Hematopoietic multipotent progenitor cell treated with erythropoietin and hydrocortisone succinate and interleukin-3 and kit ligand, for 4 days (in vitro differentiated cells): ENCODE measurements around the gene PITPNM1.

Experiments used
- DNase-seq: peaks from one replicate; pipeline ENCODE4 v3.0.0-alpha.2; 2015

PITPNM1 gene

DNA sequence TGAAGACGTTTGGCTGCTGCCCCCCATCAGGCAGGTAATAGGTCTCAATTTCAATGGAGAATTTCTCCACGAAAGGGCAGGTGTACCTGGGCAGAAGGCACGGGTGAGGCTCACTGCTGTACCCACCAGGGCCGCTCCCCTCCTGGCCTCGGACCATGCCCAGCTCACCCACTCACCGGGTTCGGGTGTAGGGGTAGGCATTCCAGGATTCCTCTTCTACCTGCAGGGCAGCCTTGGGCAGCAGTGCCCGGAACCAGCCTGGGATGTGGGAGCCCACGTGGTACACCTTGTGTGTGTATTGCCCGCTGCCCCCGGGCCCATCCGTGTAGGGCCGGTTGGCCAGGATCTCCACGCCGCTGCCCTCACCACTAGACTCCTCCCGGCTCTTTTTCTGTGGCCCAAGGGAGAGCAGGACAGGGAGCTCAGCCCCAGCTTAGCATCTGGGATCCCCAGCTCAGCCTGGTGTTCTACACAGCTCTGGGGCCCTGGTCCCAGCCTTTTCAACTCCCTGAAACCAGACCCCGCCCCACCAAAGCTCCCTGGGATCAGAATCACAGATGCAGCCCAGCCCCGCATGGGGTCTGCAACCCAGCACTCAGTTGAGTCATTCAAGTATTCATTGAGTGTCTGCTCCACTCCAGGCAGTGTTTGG is 2.7 kb downstream of the PITPNM1 start:
- DNase-seq, result no peak

DNA sequence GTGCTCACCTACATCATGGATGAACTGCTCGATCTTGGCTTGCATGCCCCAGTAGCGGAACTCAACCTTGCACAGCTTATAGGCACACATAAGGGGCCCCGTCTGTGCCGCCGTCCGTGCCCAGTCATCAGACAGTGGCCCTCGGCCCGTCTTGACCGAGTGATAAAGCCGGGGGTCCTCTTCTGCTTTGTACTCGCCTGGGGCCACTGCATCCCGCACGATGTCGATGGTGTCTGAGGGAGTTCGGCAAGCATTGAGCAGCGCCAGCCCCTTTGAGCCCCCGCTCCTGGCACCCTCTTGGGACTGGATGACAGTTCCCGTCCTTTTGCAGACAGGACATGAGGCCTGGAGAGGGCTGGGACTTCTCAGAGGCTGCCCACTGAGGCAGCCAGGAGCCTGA is 3.3 kb downstream of the PITPNM1 start:
- DNase-seq, result no peak

DNA sequence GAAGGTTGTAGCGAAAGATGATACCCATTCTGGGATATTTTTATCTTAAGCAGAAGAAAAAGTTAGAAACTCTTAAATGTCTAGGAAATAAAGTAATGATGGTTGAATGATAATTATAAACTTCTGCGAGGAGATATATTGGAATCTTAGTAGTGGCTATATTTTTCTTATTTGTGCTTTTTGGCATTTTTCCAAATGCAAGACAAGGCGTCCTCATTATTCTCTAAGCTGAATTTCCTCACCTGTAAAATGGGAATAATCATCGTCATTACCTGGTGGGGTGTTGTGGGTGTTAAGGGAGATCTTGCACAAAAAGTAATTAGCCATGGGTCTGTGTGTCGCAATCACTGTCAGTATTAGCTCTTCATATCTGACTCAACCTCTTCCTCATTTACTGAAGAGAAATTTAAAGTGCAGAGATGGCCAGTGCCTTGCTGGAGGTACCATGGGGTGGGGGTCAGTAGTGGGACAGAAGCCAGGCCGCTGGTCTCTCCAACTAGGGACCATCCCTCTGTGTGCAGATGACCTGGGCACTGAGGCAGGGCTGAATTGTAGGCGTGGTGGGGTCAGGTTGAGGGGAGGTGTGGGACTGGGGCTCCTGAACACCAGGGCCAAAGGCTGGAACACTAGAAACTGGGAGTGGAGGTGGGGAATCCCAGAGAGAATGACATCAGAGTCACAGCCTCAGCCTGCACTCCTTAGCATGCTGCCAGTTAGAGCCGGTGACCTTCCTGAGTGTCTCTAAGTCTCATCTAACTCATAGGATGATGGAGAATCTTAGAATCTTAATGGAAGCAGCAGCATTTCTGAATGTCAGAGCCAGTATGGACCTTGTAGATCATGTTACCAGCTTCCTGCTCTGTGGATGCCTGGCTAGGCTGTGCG is 4.1 kb downstream of the PITPNM1 start:
- DNase-seq, result peak; percentile 60

DNA sequence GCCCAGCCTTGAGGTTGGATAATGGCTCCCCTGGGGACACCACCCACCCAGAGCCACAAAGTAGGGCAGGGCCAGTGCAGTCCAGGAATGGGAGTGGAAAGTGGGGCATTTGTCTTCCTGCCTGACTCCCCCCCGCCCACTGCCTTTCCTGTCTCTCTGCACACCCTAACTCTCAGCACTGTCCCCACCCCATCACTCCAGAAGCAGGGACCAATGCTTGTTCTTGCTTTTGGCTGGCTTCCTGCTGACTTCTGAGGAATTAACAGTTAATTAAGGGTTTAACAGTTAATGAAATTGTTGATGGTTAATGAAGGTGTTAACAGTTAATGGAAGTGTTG is 4.7 kb downstream of the PITPNM1 start:
- DNase-seq, result no peak

DNA sequence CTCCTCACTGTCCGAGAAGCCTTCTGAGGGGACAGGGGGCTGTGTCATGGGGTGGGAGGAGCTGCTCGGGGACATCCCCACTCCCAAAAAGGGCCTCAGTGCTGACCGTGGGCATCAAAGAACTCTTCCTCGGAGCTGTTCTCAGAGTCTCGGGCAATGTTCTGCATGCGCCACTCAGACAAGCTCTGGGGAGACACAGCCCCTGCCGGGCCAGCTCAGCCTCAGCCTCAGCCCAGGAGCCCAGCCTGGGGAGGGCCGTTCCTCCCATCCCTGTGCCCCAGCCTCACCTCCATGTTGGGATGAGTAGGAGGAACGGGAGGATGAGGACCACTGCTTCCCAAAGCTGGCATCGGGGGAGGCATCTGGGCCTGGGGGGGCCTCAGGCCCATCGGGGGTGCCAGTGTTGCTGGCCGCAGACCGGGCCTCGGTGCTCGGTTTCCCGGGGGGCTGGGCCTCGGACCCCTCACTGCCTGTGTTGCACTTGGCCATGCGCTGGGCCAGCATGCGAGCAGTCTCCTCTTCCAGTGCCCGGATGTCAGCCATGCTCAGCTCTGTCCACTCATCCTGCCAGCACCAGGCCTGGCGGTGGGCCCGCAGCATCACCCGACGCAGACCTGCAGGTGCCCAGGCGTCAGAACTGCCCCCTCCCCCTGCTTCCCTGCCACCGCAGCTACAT is 5.2 kb downstream of the PITPNM1 start:
- DNase-seq, result no peak

DNA sequence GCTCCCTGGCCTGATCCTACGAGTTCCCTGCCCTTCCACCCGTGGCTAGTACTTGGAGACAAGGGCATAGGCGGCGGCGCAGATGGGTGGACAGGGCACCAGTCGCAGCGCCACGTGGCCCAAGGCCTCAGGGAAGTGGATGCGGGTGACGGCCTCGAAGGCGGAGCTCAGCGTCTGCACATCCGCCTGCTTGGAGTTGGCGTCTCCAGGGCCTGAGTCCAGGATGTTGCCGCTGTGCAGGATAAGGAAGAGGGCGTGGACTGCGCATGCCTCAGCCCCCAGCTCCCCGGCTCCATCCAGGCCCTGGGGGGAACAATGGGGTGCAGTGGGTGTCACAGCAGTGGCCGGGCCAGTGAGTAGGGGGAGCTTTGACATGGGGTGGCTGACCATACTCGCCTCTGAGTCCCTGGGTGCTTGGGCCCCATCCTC is 6.6 kb downstream of the PITPNM1 start:
- DNase-seq, result no peak

DNA sequence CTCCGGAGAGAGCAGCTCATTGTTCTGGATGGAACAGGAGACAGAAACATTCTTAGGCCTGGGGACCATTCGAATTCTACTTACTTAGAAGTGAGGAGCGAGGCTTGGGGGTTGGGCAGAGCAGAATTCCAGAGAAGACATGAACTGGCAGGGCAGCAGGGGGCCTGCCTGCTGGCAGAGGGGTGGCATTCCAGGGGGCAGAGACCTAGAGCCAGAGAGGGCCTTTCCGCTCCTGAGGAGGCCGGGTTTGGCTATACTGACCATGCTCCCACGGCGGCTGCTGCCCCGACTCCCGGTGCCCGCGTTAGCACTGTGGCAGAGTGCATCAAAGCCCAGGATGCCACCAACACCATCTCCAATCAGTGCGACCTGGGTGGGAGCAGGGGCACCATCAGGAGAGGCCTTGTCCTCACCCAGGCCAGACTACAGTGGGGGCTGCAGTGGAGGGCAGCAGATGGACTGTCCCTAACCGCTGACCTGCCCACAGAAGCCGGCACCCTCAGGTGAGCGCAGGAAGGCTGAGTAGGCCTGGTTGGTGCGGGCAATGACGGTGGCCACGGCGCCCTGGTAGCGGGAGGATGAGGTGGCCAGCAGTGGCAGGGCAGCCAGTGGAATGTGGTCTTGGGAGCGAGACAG is 7.4 kb downstream of the PITPNM1 start:
- no peak for DNase-seq

DNA sequence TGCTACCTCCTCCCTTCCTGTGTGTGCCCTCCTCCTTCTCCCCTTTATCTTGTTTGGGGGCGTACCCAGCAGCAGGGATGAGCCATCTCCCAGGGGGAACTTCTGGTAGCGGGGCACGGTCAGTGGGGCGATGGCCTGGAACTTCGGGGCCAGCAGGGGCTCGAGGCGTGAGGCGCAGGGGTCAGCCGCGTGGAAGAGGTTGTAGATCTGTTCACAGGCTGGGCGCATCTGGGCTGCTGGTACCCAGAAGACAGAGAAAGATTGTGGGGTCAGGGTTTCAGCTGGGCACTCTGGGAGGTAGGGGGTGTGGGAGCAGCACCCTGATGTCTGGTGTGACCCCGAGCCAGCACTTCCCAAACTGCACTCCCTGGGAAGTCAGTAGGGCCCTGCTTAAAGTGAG is 9.1 kb downstream of the PITPNM1 start:
- no peak for DNase-seq

DNA sequence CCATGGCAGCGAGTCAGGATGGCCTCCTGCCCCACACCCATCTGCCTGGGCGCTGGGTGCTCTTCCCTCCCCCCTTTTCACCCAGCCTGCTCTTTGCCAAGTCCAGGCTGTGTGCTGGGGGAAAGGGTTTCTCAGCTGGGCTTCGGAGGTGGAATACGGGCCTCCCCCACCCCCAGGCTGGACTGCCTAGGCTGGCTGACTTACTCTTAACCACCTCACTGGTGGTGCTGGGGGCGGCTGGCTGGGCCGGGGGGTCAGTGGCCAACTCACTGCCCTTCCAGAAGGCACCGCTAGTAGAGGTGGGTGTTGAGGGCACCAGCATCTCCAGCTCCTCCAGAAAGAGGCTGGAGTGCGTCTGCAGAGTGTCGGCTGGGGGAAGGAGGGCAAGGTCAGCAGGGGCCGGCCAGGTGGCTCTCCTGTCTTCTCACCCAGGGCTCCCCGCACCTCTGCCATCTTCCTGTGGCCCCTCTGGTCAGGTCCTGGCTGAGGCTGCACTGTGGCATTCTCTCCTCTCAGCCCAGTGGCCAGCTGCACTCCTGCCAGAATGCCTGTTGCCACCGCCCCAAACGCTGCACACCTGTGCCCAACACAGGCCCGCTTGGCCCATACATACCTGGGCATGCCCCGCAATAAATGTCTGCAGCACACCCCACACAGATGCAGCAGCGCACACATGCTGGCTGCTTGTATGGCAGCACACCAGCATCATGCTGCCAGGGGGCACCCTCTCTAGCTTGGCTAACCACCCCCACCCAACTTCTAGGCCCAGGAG is 9.7 kb downstream of the PITPNM1 start:
- no peak for DNase-seq

DNA sequence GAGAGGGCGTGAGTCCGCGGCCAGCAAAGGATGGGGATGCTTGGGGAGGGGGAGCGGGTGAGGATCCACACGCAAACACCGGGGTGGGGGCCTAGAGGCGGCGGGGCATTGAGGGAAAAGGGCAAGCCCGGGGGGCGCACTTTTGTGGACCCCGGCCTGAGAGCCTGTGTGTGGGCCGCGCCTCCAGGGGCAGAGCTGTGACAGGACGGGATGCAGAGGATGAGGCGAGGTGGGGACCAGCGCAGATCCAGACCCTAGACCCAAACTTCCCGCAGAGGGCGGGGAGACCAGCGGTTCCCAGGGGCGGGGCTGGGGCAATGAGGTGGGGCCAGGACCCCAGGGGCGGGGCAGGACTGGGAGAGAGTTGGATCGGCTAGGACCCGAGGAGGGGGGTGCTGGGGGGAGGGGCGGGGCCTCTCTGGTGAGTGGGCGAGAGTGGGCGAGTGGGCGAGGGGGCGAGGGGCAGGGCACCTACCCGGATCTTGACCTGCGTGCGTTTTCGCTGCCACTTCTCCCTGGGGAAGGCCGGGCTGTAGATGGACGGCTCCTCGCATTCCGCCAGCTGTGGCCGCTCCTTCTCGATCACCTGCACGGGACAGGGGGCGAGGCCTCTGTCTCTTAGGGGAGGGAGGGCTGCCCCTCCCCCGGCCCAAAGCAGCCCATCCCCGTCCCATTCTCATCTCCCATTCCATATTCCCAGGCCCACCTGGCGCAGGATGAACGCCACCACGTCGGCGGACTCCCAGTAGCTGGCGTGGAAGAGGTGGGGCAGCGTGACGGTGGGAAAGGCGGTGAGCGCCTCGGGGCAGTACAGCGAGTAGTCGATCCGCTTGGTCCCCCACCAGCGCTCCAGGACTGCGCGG is 10.6 kb downstream of the PITPNM1 start:
- no peak for DNase-seq

DNA sequence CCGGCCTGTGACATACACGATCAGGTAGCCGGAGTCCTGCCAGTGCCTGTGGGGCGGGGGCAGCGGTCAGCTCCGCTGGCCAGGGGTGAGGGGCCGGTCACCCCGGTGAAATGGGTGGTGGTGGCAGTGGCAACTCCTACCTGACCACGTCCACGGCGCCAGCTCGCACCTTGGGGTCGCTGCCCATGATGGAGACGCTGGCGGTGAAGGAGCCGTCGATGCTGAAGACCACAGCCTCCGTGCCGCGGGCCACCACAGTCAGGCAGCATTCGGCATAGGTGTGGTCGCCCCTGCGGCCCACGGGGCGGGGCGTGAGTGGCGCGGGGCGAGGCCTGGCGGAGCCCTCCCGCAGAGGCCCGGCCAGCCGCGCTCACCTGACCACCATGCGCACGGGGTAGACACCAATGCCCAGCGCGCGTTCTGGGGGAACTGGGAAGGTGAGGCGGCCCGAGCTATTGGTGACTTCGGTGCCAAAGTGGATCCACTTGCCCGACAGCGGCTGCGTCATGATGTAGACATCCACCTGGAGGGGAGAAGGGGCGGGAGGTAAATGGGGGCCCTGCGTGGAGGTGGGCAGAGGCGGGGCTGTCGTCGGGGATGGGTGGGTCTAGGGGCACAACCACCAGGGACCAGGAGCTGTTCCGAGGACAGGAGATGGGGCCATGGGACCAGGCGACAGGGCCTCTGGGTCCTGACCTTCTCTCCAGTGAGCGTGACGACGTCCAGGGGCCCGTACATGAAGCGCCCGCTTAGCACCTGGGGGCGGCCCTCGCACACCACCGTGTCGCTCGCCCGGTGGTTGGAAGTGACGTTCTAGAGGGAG is 11.4 kb downstream of the PITPNM1 start:
- DNase-seq, result no peak

DNA sequence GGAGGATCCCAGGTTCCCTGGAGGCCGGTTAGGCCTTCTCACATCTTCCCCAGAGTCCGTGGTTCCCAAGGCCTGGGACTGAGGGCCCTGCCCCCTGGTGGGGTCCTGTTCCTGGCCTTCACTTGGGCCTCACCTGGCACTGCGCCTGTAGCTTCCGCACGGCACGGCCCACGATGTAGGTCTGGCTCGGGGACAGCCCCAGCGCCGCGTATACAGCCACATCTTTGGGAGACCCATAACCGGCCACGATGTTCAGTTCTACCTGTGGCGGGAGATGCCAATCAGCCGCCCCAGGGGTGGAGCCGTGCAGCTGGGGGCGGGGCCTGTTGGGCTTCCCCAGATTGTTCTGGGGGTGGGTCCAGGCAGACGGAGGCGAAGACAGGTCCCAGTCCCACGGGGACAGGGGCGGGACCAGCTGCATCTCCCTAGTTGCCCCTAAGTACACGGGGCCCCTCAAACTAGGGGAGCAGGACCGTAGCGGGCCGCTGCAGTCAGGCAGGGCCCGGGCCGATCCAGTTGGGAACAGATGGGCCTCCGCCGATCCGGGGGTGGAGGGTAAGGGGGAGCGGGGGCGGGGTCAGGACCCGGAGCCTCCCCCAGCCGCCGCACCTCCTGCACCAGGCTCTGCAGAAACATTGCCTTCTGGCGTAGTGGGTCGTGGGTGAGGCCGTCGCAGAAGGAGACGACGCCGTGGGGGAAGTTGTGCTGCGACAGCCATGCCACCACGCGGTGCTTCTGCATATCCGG is 12.2 kb downstream of the PITPNM1 start:
- DNase-seq, result no peak

DNA sequence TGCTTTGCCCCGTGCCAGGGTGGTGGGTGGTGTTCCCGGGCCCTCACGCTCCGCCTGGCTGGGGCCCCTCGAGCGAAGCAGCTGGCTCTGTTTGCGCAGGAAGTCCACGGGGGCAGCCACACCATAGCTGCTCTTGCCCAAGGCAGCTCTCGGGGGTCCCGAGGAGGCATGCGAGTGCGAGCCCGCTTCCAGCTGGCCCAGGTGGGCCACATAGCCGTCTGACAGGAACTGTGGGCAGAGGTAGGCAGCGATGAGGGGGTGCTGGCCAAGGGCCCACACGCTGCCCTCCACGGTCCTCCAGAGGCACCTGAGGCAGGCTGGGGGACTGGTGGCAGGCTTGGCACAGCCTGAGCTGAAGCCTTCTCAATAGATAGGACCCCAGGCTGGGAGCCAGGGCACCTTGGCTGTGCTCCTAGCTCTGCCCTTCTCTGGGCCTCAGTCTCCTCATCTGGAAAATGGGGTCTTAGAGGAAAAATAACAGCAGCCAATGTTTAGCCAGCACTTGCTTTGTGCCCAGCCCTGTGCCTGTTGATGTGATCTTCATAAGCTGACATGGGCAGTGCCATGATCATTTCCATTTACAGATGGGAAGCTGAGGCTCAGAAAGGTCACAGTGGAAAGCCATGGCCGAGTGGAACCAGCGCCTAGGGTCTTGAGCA is 13.0 kb downstream of the PITPNM1 start:
- DNase-seq, result no peak

DNA sequence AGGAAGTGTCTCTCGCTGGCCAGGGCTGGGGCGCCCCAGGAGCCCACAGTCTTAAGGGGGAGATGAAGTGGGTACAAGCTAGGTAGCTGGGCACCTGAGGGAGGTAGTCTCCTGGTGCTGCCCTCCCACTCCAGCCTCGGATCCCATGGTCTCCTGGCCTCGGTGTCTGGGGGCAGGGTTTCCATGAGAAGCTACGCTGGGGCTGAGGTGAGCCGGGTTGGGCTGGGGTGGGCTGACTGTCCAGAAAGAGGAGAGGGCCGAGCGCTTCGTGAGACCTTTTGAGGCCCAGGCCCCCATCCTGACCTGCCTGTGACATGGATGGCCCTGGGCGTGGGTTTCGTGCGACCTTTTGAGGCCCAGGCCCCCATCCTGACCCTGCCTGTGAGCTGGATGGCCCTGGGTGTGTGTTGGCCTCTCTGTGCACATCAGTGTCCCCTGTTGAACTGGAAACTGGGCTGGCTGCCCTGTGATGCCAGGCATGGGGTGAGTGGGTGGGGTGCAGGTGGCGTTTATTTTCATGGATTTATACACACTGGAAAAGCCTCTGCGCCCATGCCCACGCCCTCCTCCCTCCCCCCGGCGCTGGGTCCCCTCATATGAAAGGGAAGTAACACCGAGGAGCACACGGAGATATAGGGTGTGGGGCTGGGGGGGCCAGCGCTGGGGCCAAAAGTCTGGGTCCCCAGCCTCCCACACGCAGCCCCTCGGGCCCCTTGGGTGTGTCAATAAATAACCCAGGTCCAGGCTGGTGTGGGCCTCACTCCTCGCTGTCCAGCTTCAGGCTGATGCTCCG is 13.7 kb downstream of the PITPNM1 start:
- DNase-seq, result no peak

DNA sequence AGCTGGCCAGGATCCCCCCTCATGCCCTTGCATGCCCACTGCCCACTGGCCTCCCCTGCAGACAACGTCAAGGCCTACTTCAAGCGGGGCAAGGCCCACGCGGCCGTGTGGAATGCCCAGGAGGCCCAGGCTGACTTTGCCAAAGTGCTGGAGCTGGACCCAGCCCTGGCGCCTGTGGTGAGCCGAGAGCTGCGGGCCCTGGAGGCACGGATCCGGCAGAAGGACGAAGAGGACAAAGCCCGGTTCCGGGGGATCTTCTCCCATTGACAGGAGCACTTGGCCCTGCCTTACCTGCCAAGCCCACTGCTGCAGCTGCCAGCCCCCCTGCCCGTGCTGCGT is 14.5 kb downstream of the PITPNM1 start:
- DNase-seq, result no peak

DNA sequence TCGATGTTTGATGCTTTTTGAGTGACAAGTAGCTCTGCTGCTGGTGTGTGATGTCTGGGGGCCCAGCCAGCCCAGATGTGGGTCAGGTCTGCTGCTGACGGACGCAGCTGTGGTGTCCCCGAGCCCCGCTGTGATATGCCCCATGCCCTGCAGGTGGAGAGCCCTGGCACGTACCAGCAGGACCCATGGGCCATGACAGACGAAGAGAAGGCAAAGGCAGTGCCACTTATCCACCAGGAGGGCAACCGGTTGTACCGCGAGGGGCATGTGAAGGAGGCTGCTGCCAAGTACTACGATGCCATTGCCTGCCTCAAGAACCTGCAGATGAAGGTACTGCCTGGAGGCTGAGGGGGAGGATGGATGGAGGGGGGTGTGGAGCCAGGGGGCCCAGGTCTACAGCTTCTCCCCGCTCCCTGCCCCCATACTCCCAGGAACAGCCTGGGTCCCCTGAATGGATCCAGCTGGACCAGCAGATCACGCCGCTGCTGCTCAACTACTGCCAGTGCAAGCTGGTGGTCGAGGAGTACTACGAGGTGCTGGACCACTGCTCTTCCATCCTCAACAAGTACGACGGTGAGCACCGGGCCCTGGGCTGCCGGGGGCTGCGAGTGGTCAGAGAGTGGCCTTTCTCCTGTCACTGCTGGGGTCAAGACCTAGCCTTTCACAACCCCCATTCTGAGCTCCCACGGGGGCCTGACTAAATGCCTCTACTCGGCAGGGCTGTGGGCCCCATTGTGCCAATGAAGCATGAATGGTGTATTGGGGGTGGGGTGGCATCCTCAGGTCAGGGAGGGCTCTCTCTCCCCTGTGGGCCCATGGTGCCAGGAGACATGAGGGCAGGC is 15.1 kb downstream of the PITPNM1 start:
- no peak for DNase-seq

DNA sequence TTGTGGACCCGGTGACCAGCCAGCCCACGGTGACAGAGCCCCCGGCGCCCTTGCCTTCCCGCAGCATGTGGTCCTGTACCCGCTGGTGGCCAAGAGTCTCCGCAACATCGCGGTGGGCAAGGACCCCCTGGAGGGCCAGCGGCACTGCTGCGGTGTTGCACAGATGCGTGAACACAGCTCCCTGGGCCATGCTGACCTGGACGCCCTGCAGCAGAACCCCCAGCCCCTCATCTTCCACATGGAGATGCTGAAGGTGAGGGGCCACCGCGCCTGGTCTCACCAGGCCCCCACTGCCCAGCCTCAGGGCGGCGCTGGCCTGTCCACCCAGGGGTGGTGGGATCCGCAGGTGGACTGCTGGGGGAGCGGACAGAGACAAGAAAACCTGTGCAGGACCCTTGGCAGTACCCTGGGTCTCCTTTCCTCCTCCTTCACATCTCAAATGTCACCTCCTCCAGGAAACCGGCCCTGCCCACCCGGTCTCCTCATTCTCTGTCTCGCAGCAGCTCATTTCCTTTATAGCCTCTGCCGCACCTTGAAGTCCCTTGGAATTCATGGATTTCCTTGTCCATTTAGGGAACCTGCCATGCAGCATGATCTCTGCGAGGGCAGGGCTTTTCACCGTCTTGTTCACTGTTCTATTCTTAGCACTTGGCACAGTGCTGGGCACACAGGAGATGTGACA is 15.8 kb downstream of the PITPNM1 start:
- DNase-seq, result no peak
